ENCODE data around the gene ASB3.

ASB3 gene

DNA sequence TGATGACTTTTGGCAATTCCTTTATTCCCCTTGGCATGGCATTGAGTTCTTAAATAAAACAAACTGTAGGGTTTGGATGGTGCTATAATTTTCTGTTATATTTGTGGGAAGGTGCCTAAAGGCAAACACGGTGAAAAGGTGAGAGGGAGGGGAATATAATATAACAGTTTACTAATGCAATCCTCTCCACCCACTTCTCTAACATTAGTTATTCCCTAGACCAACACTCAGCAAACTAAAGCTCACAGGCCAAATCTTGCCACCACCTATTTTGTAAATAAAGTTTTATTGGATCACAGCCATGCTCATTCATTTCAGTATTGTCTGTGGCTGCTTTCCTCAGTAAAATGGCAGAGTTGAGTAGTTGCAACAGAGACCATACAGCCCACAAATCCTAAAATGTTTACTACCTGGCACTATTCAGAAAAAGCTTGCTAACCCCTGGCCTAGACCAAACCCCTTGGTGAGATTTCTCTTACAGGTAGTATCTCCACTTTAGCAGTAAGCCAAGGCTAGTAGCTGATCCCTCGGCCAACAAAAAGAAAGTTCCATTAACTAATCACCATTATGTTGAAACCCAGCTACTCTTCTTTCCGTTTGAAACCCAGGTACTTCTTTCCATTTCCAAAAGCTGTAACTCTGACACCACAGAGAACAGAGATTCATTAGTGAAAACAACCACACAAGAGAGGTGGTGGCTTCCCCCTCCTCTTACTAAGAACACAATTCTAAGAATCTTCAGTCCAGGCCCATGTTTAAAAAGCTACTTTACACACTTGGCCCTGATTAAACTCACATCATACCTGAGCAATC is 155.2 kb downstream of the ASB3 start:
- Histone ChIP-seq H3K27ac (ENCODE audit: low read depth, low read length) (no peak overlapping the region), H3K9me3 (ENCODE audit: control insufficient read depth, insufficient read depth, low read length) (no peaks in the 10 kb centered on the region), H3K27me3 (ENCODE audit: control insufficient read depth, insufficient read depth, low read length) (no peaks in the 10 kb centered on the region), H3K4me1 (ENCODE audit: control insufficient read depth, insufficient read depth, low read length) (no peaks in the 10 kb centered on the region), H3K36me3 (ENCODE audit: control insufficient read depth, insufficient read depth, low read length) (no peaks in the 10 kb centered on the region), H3K9ac (ENCODE audit: low read depth, low read length) (no peak overlapping the region), H3K4me3 (ENCODE audit: low read depth, low read length) (no peak overlapping the region)

GRCh38 chr2:53630026-53630606 is 156.6 kb downstream of the ASB3 start:
- Histone ChIP-seq H3K9ac (ENCODE audit: low read depth, low read length) (no peak overlapping the region), H3K27me3 (ENCODE audit: control insufficient read depth, insufficient read depth, low read length) (no peaks in the 10 kb centered on the region)

DNA sequence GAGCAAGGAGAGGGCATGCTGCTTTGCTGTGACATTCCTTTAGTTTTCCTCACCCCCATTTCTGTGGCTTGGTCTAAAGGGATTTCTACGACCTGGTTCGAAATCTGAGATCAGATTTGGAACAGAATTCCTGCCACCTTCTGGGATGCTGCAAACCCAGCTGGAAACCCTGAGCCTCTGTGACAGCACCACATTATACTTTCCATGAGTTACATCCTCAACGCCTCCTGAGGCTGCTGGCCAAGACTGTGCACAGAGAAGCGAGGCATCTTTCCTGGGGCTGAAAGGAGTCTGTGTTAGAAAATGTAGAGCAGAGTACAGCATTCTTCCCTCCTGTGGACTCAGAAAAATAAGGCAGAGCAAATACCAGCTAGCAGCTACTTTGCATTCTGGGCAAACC is 157.3 kb downstream of the ASB3 start:
- H3K4me1 ChIP-seq (ENCODE audit: control insufficient read depth, insufficient read depth, low read length), result no peaks in the 10 kb centered on the region
- no peaks in the 10 kb centered on the region for H3K9me3 ChIP-seq (ENCODE audit: control insufficient read depth, insufficient read depth, low read length)
- H3K27ac ChIP-seq (ENCODE audit: low read depth, low read length), result no peak overlapping the region
- no peaks in the 10 kb centered on the region for H3K36me3 ChIP-seq (ENCODE audit: control insufficient read depth, insufficient read depth, low read length)
- no peaks in the 10 kb centered on the region for H3K27me3 ChIP-seq (ENCODE audit: control insufficient read depth, insufficient read depth, low read length)
- H3K4me3 ChIP-seq (ENCODE audit: low read depth, low read length), result no peak overlapping the region
- H3K9ac ChIP-seq (ENCODE audit: low read depth, low read length), result no peak overlapping the region

More at GRCh38 chr2:53630026-53630606, 156.6 kb downstream of the ASB3 start:
- Histone ChIP-seq H3K27ac (ENCODE audit: low read depth, low read length) (no peak overlapping the region), H3K9me3 (ENCODE audit: control insufficient read depth, insufficient read depth, low read length) (no peaks in the 10 kb centered on the region), H3K36me3 (ENCODE audit: control insufficient read depth, insufficient read depth, low read length) (no peaks in the 10 kb centered on the region), H3K4me1 (ENCODE audit: control insufficient read depth, insufficient read depth, low read length) (no peaks in the 10 kb centered on the region), H3K4me3 (ENCODE audit: low read depth, low read length) (no peak overlapping the region)

DNA sequence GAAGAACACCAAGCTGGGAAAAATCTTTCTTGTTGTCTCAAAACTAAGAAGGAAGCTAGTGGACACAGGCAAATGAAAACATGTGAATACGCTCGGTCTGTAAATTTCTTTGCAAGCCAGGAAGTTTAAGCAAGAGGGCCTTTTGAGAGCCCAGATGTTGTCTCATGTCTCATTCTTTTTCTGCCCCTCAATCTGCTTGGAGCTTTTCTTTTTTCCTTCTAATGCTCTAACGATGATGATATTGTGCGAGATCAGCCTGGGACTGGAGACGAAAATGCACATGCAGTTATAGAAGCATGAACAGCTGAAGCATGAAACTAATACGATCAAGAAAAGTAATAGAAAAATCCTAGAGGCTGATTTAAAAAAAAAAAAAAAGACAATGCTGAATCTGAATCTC is 157.8 kb downstream of the ASB3 start:
- H3K27ac ChIP-seq (ENCODE audit: low read depth, low read length), result no peak overlapping the region
- H3K4me1 ChIP-seq (ENCODE audit: control insufficient read depth, insufficient read depth, low read length), result no peaks in the 10 kb centered on the region
- H3K27me3 ChIP-seq (ENCODE audit: control insufficient read depth, insufficient read depth, low read length), result no peaks in the 10 kb centered on the region
- H3K9me3 ChIP-seq (ENCODE audit: control insufficient read depth, insufficient read depth, low read length), result no peaks in the 10 kb centered on the region
- H3K9ac ChIP-seq (ENCODE audit: low read depth, low read length), result no peak overlapping the region
- no peak overlapping the region for H3K4me3 ChIP-seq (ENCODE audit: low read depth, low read length)
- H3K36me3 ChIP-seq (ENCODE audit: control insufficient read depth, insufficient read depth, low read length), result no peaks in the 10 kb centered on the region

DNA sequence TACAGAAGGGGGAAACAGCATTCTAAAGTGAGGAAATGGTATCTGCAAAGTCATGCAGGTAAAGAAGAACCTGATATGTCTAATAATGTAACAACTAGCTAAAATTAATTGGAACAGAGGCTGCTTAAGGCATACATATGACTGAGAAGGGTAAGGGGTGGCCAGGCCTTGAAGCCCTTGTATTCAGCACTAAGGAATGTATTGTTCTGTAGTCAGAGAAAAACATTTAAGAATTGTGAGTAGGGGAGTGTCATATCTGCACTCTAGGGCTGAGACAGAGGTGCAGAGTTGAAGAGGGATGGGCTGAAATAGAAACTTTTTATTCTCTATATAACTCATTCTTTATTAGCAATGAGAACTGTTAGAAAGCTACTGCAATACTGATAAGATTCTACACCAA is 164.6 kb downstream of the ASB3 start:
- Histone ChIP-seq H3K27ac (ENCODE audit: low read depth, low read length) (no peak overlapping the region), H3K27me3 (ENCODE audit: control insufficient read depth, insufficient read depth, low read length) (no peaks in the 10 kb centered on the region), H3K4me3 (ENCODE audit: low read depth, low read length) (no peak overlapping the region), H3K36me3 (ENCODE audit: control insufficient read depth, insufficient read depth, low read length) (no peaks in the 10 kb centered on the region), H3K9ac (ENCODE audit: low read depth, low read length) (no peak overlapping the region), H3K4me1 (ENCODE audit: control insufficient read depth, insufficient read depth, low read length) (no peaks in the 10 kb centered on the region), H3K9me3 (ENCODE audit: control insufficient read depth, insufficient read depth, low read length) (no peaks in the 10 kb centered on the region)

DNA sequence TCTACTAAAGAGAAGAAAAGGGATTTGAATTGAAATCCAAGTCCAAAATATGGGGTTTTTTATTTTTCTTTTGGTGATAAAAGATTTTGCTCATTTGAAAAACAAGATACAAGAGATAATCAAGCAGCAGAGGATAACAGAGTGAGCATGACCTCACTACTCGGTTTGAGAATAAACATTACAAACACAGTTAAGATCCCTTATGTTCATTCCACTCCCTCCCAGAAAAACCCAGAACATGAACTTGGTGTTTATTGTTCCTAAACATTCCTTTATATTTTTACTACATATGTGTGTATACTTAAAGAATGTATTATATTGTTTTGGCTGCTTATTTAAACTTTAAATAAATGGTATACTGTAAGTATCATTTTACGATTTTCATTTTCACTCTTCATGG is 165.8 kb downstream of the ASB3 start:
- Histone ChIP-seq H3K27me3 (ENCODE audit: control insufficient read depth, insufficient read depth, low read length) (no peaks in the 10 kb centered on the region), H3K4me1 (ENCODE audit: control insufficient read depth, insufficient read depth, low read length) (no peaks in the 10 kb centered on the region), H3K9me3 (ENCODE audit: control insufficient read depth, insufficient read depth, low read length) (no peaks in the 10 kb centered on the region), H3K9ac (ENCODE audit: low read depth, low read length) (no peak overlapping the region), H3K27ac (ENCODE audit: low read depth, low read length) (no peak overlapping the region), H3K36me3 (ENCODE audit: control insufficient read depth, insufficient read depth, low read length) (no peaks in the 10 kb centered on the region), H3K4me3 (ENCODE audit: low read depth, low read length) (no peak overlapping the region)

Measured in HUES48 (cell line).